ENCODE data around the gene CDC42EP3.
A peak's percentile ranks its signal among the peaks of the same experiment; 100 is the strongest.

Gene CDC42EP3

GRCh38 chr2:37634914-37635503, 36.4 kb downstream of the CDC42EP3 start:
- Histone ChIP-seq H3K9me3 (ENCODE audit: control insufficient read depth, low read length) (no peaks in the 10 kb centered on the region), H3K36me3 (ENCODE audit: control insufficient read depth, insufficient read depth, low read length, severe bottlenecking) (no peaks in the 10 kb centered on the region), H3K9ac (ENCODE audit: low read length) (peak overlapping the region; percentile 18), H3K4me1 (ENCODE audit: control insufficient read depth, insufficient read depth, low read length) (peaks cover 45% of the 10 kb centered on the region), H3K4me3 (ENCODE audit: low read length) (no peak overlapping the region), H3K27me3 (replicated peaks; ENCODE audit: control insufficient read depth, insufficient read depth, low read length) (no peaks in the 10 kb centered on the region)
- DNase-seq (ENCODE audit: low read depth) = no peak

- no peak overlapping the region for H3K4me3 ChIP-seq (ENCODE audit: low read length)
- H3K4me1 ChIP-seq (ENCODE audit: control insufficient read depth, insufficient read depth, low read length) = peaks cover 50% of the 10 kb centered on the region
- H3K9me3 ChIP-seq (ENCODE audit: control insufficient read depth, low read length) = no peaks in the 10 kb centered on the region
- no peak for DNase-seq (ENCODE audit: low read depth)
- H3K9ac ChIP-seq (ENCODE audit: low read length) = no peak overlapping the region
- no peaks in the 10 kb centered on the region for H3K27me3 ChIP-seq (replicated peaks; ENCODE audit: control insufficient read depth, insufficient read depth, low read length)
- no peaks in the 10 kb centered on the region for H3K36me3 ChIP-seq (ENCODE audit: control insufficient read depth, insufficient read depth, low read length, severe bottlenecking)
Observed at GRCh38 chr2:37633845-37634244, 37.6 kb downstream of the CDC42EP3 start.

GRCh38 chr2:37633234-37633633, 38.2 kb downstream of the CDC42EP3 start:
- no peaks in the 10 kb centered on the region for H3K9me3 ChIP-seq (ENCODE audit: control insufficient read depth, low read length)
- no peak for DNase-seq (ENCODE audit: low read depth)

GRCh38 chr2:37632310-37632709, 39.1 kb downstream of the CDC42EP3 start:
- Histone ChIP-seq H3K27me3 (replicated peaks; ENCODE audit: control insufficient read depth, insufficient read depth, low read length) (no peaks in the 10 kb centered on the region), H3K4me3 (ENCODE audit: low read length) (no peak overlapping the region)
- no peak for DNase-seq (ENCODE audit: low read depth)

More at GRCh38 chr2:37633234-37633633, 38.2 kb downstream of the CDC42EP3 start:
- no peak overlapping the region for H3K9ac ChIP-seq (ENCODE audit: low read length)
- no peaks in the 10 kb centered on the region for H3K36me3 ChIP-seq (ENCODE audit: control insufficient read depth, insufficient read depth, low read length, severe bottlenecking)
- H3K4me1 ChIP-seq (ENCODE audit: control insufficient read depth, insufficient read depth, low read length) = peaks cover 48% of the 10 kb centered on the region
- H3K4me3 ChIP-seq (ENCODE audit: low read length) = no peak overlapping the region
- no peaks in the 10 kb centered on the region for H3K27me3 ChIP-seq (replicated peaks; ENCODE audit: control insufficient read depth, insufficient read depth, low read length)

DNA sequence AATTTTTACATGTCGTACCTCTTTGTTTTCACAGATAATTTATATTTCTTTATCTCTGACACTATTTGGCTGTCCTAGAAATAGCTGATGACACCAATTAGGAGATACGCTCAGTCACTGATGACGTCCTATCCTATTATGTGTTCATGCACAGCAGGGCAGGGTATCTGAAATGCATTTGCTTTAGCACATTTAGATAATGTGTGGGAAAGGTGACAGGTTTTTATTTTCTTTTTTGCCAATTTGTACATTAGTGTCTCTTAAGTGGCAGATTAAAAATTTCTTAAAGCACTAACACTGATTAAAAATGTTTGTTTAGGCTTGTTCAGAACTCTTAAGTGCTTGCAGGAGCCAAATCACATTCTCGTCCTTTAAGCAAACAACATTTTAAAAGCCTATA, 39.7 kb downstream of the CDC42EP3 start:
- H3K36me3 ChIP-seq (ENCODE audit: control insufficient read depth, insufficient read depth, low read length, severe bottlenecking) = no peaks in the 10 kb centered on the region
- H3K9ac ChIP-seq (ENCODE audit: low read length) = no peak overlapping the region
- no peak for DNase-seq (ENCODE audit: low read depth)
- no peak overlapping the region for H3K4me3 ChIP-seq (ENCODE audit: low read length)
- H3K27me3 ChIP-seq (replicated peaks; ENCODE audit: control insufficient read depth, insufficient read depth, low read length) = no peaks in the 10 kb centered on the region
- H3K9me3 ChIP-seq (ENCODE audit: control insufficient read depth, low read length) = no peaks in the 10 kb centered on the region
- H3K4me1 ChIP-seq (ENCODE audit: control insufficient read depth, insufficient read depth, low read length) = peaks cover 35% of the 10 kb centered on the region

More at GRCh38 chr2:37632310-37632709, 39.1 kb downstream of the CDC42EP3 start:
- H3K4me1 ChIP-seq (ENCODE audit: control insufficient read depth, insufficient read depth, low read length) = peaks cover 39% of the 10 kb centered on the region
- H3K9me3 ChIP-seq (ENCODE audit: control insufficient read depth, low read length) = no peaks in the 10 kb centered on the region
- H3K36me3 ChIP-seq (ENCODE audit: control insufficient read depth, insufficient read depth, low read length, severe bottlenecking) = no peaks in the 10 kb centered on the region
- no peak overlapping the region for H3K9ac ChIP-seq (ENCODE audit: low read length)

DNA sequence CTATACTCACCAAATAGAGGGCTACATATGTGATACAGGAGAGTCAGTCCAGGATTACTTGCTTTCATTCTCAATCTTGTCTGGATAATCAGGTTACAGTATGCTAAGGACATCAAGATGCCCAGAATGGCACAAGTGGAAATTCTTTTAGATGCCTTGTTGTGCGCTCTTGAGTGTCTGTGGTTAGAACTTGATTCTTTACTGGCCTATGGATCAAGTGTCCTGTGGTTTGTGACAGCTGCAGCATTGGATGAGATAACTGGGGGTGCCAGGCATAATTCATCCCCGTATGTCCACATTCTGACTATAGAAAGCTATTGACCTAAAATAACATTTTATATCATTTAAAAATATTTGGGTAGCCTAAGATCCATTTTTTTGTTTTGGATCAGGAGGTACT, 40.1 kb downstream of the CDC42EP3 start:
- H3K9ac ChIP-seq (ENCODE audit: low read length) = no peak overlapping the region
- H3K4me1 ChIP-seq (ENCODE audit: control insufficient read depth, insufficient read depth, low read length) = peaks cover 32% of the 10 kb centered on the region
- no peaks in the 10 kb centered on the region for H3K9me3 ChIP-seq (ENCODE audit: control insufficient read depth, low read length)
- H3K4me3 ChIP-seq (ENCODE audit: low read length) = no peak overlapping the region
- no peaks in the 10 kb centered on the region for H3K27me3 ChIP-seq (replicated peaks; ENCODE audit: control insufficient read depth, insufficient read depth, low read length)
- H3K36me3 ChIP-seq (ENCODE audit: control insufficient read depth, insufficient read depth, low read length, severe bottlenecking) = no peaks in the 10 kb centered on the region
- no peak for DNase-seq (ENCODE audit: low read depth)

DNA sequence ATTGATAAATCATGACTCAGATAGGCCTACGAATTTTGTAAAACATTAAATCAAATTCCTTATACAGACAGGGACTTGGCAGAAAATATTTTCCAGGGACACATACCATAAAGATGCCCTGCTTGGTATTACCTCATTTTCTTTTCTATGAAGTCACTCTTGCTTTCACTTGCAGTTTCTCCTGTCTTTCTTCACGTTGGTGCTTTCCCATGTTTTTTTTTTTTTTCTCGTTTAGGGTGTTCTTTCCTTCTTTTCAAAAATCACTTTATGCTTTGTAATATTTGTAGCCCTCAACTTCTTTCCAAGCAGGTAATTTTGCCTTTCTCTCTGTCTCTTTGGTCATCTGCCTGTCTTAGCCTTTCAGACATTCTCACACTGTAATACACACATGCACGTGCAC, 40.7 kb downstream of the CDC42EP3 start:
- Histone ChIP-seq H3K9me3 (ENCODE audit: control insufficient read depth, low read length) (no peaks in the 10 kb centered on the region), H3K4me1 (ENCODE audit: control insufficient read depth, insufficient read depth, low read length) (peaks cover 28% of the 10 kb centered on the region), H3K4me3 (ENCODE audit: low read length) (no peak overlapping the region), H3K9ac (ENCODE audit: low read length) (no peak overlapping the region), H3K36me3 (ENCODE audit: control insufficient read depth, insufficient read depth, low read length, severe bottlenecking) (no peaks in the 10 kb centered on the region), H3K27me3 (replicated peaks; ENCODE audit: control insufficient read depth, insufficient read depth, low read length) (no peaks in the 10 kb centered on the region)
- no peak for DNase-seq (ENCODE audit: low read depth)

DNA sequence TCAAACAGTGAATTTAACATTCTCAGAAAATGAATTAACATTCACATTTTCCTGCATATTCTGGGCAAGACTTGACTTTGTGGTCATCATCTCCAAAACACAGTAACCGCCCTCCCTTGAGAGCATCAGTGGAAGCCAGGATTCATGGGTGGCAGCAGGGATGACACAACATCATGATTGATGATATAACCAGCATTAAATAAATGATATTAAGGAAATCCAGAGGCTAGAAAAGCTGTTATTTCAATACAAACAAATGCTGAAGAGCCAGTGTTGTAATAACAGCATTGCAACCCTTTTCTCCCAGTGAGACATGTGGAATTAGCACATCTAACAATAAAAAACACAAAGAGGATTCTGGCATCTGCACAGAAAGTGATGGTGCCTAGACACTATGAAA, 41.1 kb downstream of the CDC42EP3 start:
- Histone ChIP-seq H3K4me1 (ENCODE audit: control insufficient read depth, insufficient read depth, low read length) (peaks cover 28% of the 10 kb centered on the region), H3K36me3 (ENCODE audit: control insufficient read depth, insufficient read depth, low read length, severe bottlenecking) (no peaks in the 10 kb centered on the region), H3K9me3 (ENCODE audit: control insufficient read depth, low read length) (no peaks in the 10 kb centered on the region), H3K9ac (ENCODE audit: low read length) (no peak overlapping the region), H3K27me3 (replicated peaks; ENCODE audit: control insufficient read depth, insufficient read depth, low read length) (no peaks in the 10 kb centered on the region), H3K4me3 (ENCODE audit: low read length) (no peak overlapping the region)
- no peak for DNase-seq (ENCODE audit: low read depth)

DNA sequence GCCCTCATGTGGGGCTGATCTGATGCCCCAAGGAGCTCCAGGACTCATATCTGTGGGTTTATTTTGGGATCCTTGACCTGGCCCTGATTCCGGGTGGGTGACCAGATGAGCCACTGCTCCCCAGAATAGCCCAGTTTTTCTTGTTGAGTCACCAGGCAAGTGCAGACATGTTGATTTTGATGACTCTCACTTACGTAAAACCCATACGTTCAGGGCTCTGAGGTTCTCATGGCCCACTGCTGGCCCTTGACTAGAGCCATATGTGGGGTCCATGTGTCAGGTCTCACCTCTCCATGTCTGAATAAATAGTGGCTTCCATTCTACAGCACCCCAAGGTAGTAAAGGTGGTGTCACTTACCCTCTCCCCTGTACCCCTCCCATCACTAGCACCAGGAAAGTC, 41.9 kb downstream of the CDC42EP3 start:
- H3K36me3 ChIP-seq (ENCODE audit: control insufficient read depth, insufficient read depth, low read length, severe bottlenecking) = no peaks in the 10 kb centered on the region
- no peak overlapping the region for H3K9ac ChIP-seq (ENCODE audit: low read length)
- no peak for DNase-seq (ENCODE audit: low read depth)
- no peaks in the 10 kb centered on the region for H3K9me3 ChIP-seq (ENCODE audit: control insufficient read depth, low read length)
- no peak overlapping the region for H3K4me3 ChIP-seq (ENCODE audit: low read length)
- peaks cover 31% of the 10 kb centered on the region for H3K4me1 ChIP-seq (ENCODE audit: control insufficient read depth, insufficient read depth, low read length)
- no peaks in the 10 kb centered on the region for H3K27me3 ChIP-seq (replicated peaks; ENCODE audit: control insufficient read depth, insufficient read depth, low read length)

DNA sequence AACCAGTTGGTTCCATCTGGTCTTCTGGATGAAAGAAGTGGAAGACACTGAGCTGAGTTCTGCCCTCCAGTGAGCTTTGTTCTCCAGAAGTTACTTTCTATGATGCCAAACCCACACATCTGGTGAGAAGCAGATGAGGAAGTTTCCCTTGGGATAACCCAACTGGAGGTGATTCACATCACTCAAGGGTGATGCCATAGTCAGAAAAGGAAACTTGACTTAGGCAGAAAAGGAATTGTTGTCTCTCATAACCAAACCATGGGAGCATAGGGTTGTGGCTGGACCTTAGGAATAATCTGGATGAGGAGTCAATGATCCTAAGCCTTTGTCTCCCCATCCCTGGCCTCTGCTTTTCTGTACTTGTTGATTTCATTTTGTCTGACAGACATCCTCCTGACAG, 43.7 kb downstream of the CDC42EP3 start:
- no peaks in the 10 kb centered on the region for H3K9me3 ChIP-seq (ENCODE audit: control insufficient read depth, low read length)
- H3K9ac ChIP-seq (ENCODE audit: low read length) = no peak overlapping the region
- no peak for DNase-seq (ENCODE audit: low read depth)
- no peaks in the 10 kb centered on the region for H3K27me3 ChIP-seq (replicated peaks; ENCODE audit: control insufficient read depth, insufficient read depth, low read length)
- H3K4me1 ChIP-seq (ENCODE audit: control insufficient read depth, insufficient read depth, low read length) = peaks cover 39% of the 10 kb centered on the region
- no peak overlapping the region for H3K4me3 ChIP-seq (ENCODE audit: low read length)
- no peaks in the 10 kb centered on the region for H3K36me3 ChIP-seq (ENCODE audit: control insufficient read depth, insufficient read depth, low read length, severe bottlenecking)

GRCh38 chr2:37625796-37626571, 45.5 kb downstream of the CDC42EP3 start:
- H3K9ac ChIP-seq (ENCODE audit: low read length) = no peak overlapping the region
- no peaks in the 10 kb centered on the region for H3K27me3 ChIP-seq (replicated peaks; ENCODE audit: control insufficient read depth, insufficient read depth, low read length)
- no peak for DNase-seq (ENCODE audit: low read depth)
- no peaks in the 10 kb centered on the region for H3K36me3 ChIP-seq (ENCODE audit: control insufficient read depth, insufficient read depth, low read length, severe bottlenecking)
- H3K4me3 ChIP-seq (ENCODE audit: low read length) = no peak overlapping the region
- H3K4me1 ChIP-seq (ENCODE audit: control insufficient read depth, insufficient read depth, low read length) = peaks cover 31% of the 10 kb centered on the region
- H3K9me3 ChIP-seq (ENCODE audit: control insufficient read depth, low read length) = no peaks in the 10 kb centered on the region

Measured in adipocyte (in vitro differentiated cells).